A549 (cell line): Measurements from ENCODE around the gene NALCN. TPM values are rescaled to one million over a fixed set of nuclear protein-coding genes. Genes with fewer than 3 reads are reported as not detected.

Experiments
- ATAC-seq, 2 experiments: fragments of 200-7000 bp in 1 of 2; fragments of >200 bp in 1 of 2; cut with Nextera tagmentation in 1 of 2; cut with Tn5 transposase in 1 of 2; 3 replicates each; pipeline versions ENCODE4 v1.8.0 to v1.9.1; 2018 to 2020; ENCODE audit warnings: mild to moderate bottlenecking in 1 of 2, moderate library complexity in 1 of 2
- CTCF ChIA-PET: fragments of 300-600 bp; sonication (Branson Sonifier 250); formaldehyde crosslinking; extraction: SDS; loops from one replicate; lab custom pipeline; 2021; ENCODE audit warnings: antibody characterized with exemption, inconsistent platforms; lab: Yijun Ruan, JAX
- POLR2A ChIA-PET: fragments of 350-600 bp; formaldehyde crosslinking; extraction: SDS; loops from one replicate; lab custom pipeline; 2021; ENCODE audit warnings: antibody characterized with exemption, inconsistent platforms; lab: Yijun Ruan, JAX
- DNase-seq, 2 experiments: peaks; one replicate each; pipeline versions ENCODE4 v3.0.0 to v3.0.0-alpha.2; 2011 to 2016; ENCODE audit warnings: low read depth in 1 of 2, low spot score in 1 of 2
- FAIRE-seq: peaks from 2 replicates; lab custom pipeline; 2011; peaks lifted over from hg19 to GRCh38; lab: Jason Lieb, UNC
- H3K27ac ChIP-seq, 2 experiments: fragments of >200 bp; sonication (Bioruptor Twin); formaldehyde crosslinking; 3 replicates each; pipeline ENCODE4 v1.5.1; 2016 to 2017
- H3K4me1 ChIP-seq: fragments of >200 bp; sonication (Bioruptor Twin); formaldehyde crosslinking; 3 replicates; pipeline ENCODE4 v1.6.1; 2016
- H3K4me2 ChIP-seq: fragments of >200 bp; sonication (Bioruptor Twin); formaldehyde crosslinking; 3 replicates; pipeline ENCODE4 v1.6.1; 2016
- H3K4me3 ChIP-seq: fragments of >200 bp; sonication (Bioruptor Twin); formaldehyde crosslinking; 3 replicates; pipeline ENCODE4 v1.5.1; 2016
- H3K9me3 ChIP-seq: fragments of >200 bp; sonication (Bioruptor Twin); formaldehyde crosslinking; 3 replicates; pipeline ENCODE4 v1.6.1; 2016
- CTCF ChIP-seq: fragments of >200 bp; sonication (Bioruptor Twin); formaldehyde crosslinking; IDR thresholded peaks from 3 replicates; pipeline ENCODE4 v1.5.1; 2016
- E2F6 ChIP-seq: IDR thresholded peaks from 2 replicates; pipeline ENCODE4 v1.6.1; 2012; ENCODE audit warnings: low read depth, borderline replicate concordance
- EHMT2 ChIP-seq: fragments of 200-600 bp; sonication (generic); IDR thresholded peaks from 2 replicates; pipeline ENCODE4 v1.6.1; 2016; ENCODE audit warnings: antibody characterized with exemption, low read depth, mild to moderate bottlenecking, moderate library complexity
- FOSL2 ChIP-seq, 2 experiments: fragments of 450-650 bp in 1 of 2; fragments of >200 bp in 1 of 2; sonication (Bioruptor Twin) in 1 of 2; formaldehyde crosslinking; IDR thresholded peaks; 2 replicates each; pipeline versions ENCODE4 v1.5.0 to v1.6.1; 2016 to 2020; ENCODE audit warnings: mild to moderate bottlenecking in 1 of 2, moderate library complexity in 1 of 2
- FOXS1 ChIP-seq: fragments of 250-450 bp; sonication (Bioruptor Pico); IDR thresholded peaks from 2 replicates; pipeline ENCODE4 v1.5.0; 2020; ENCODE audit warnings: mild to moderate bottlenecking, moderate library complexity
- HMGXB4 ChIP-seq: fragments of 250-450 bp; sonication (Bioruptor Pico); IDR thresholded peaks from 2 replicates; pipeline ENCODE4 v1.5.0; 2021; ENCODE audit warnings: mild to moderate bottlenecking, moderate library complexity, borderline replicate concordance
- HOXA7 ChIP-seq: fragments of 250-450 bp; sonication (Bioruptor Pico); IDR thresholded peaks from 2 replicates; pipeline ENCODE4 v1.5.0; 2020; ENCODE audit warnings: mild to moderate bottlenecking, moderate library complexity
- KDM1A ChIP-seq: fragments of 200-600 bp; sonication (generic); IDR thresholded peaks from 2 replicates; pipeline ENCODE4 v1.6.1; 2016; ENCODE audit warnings: low read depth, mild to moderate bottlenecking
- KDM5A ChIP-seq: fragments of 200-600 bp; sonication (generic); IDR thresholded peaks from 2 replicates; pipeline ENCODE4 v1.6.1; 2016; ENCODE audit warnings: antibody characterized with exemption, mild to moderate bottlenecking
- MAZ ChIP-seq: fragments of 150-350 bp; IDR thresholded peaks from 2 replicates; pipeline ENCODE4 v1.6.1; 2014; ENCODE audit warnings: antibody characterized with exemption, low read depth, low read length, borderline replicate concordance
- NR3C1 ChIP-seq: fragments of >200 bp; sonication (Bioruptor Twin); formaldehyde crosslinking; IDR thresholded peaks from 3 replicates; pipeline ENCODE4 v1.6.1; 2017
- POLR2A ChIP-seq: IDR thresholded peaks from 2 replicates; pipeline ENCODE4 v1.6.1; 2012; ENCODE audit warnings: mild to moderate bottlenecking, low read length
- REST ChIP-seq: fragments of 200-600 bp; sonication (generic); IDR thresholded peaks from 2 replicates; pipeline ENCODE4 v1.6.1; 2016; ENCODE audit warnings: antibody characterized with exemption, mild to moderate bottlenecking, moderate library complexity
- SREBF2 ChIP-seq: fragments of 450-650 bp; IDR thresholded peaks from 2 replicates; pipeline ENCODE4 v1.6.1; 2014; ENCODE audit warnings: mild to moderate bottlenecking, moderate library complexity
- TFCP2L1 ChIP-seq: fragments of 250-450 bp; sonication (Bioruptor Pico); IDR thresholded peaks from 2 replicates; pipeline ENCODE4 v1.5.0; 2021; ENCODE audit warnings: mild to moderate bottlenecking
- ZNF302 ChIP-seq: fragments of 250-450 bp; sonication (Bioruptor Pico); IDR thresholded peaks from 2 replicates; pipeline ENCODE4 v1.9.0; 2021; ENCODE audit warnings: inconsistent platforms, mild to moderate bottlenecking, moderate library complexity
- ZSCAN20 ChIP-seq: fragments of 250-450 bp; sonication (Bioruptor Pico); IDR thresholded peaks from 2 replicates; pipeline ENCODE4 v1.8.0; 2022; ENCODE audit warnings: mild to moderate bottlenecking, moderate library complexity
- WGBS: methylation state at CpG from one replicate; pipeline ENCODE4 v1.1.6; 2017; ENCODE audit errors: missing lambda C conversion rate; 5-methylcytosine and 5-hydroxymethylcytosine counted together
- polyA plus RNA-seq, 4 experiments: library from polyadenylated mRNA; depleted of rRNA in 3 of 4; stranded (reverse); fragments of >200 nt; fragmentation: RNase III in 1 of 4; extraction: RNeasy Plus Mini Kit Qiagen cat#74134 plus additional on column Dnase treatment in 1 of 4; gene quantifications; 2 replicates in 3 of 4; 3 replicates in 1 of 4; pipeline ENCODE4 v1.2.3, GENCODE V29; 2011 to 2017

The NALCN gene
- polyA plus RNA-seq, 2 of the 4 experiments (the other 2 are of a cell fraction), result 1.8 to 4.9 TPM

GRCh38 chr13:101360525-101360924 is 55.8 kb downstream of the NALCN start:
- H3K9me3 ChIP-seq, result no peaks in the 10 kb centered on the region
- DNase-seq (no peak), ATAC-seq (no peak), FAIRE-seq (no peak)
- H3K4me3 ChIP-seq, result no peak overlapping the region
- ChIA-PET POLR2A (no interaction called here), CTCF (no interaction called here)
- TF ChIP-seq POLR2A, result no peak
- TF ChIP-seq TFCP2L1 (CRISPR knock-in tag), result no peak
- WGBS, result 77% methylated on average over 3 of the region's 3 CpGs
- H3K4me1 ChIP-seq, result no peaks in the 10 kb centered on the region
- no peak overlapping the region for H3K4me2 ChIP-seq
- H3K27ac ChIP-seq, result no peak overlapping the region

GRCh38 chr13:101354895-101355294 is 61.4 kb downstream of the NALCN start:
- no peak overlapping the region for H3K4me3 ChIP-seq
- H3K27ac ChIP-seq, result no peak overlapping the region
- TF ChIP-seq SREBF2 (no peak), CTCF (no peak), NR3C1 (no peak), E2F6 (no peak), TFCP2L1 (CRISPR knock-in tag) (no peak), KDM5A (no peak), REST (no peak), HMGXB4 (CRISPR knock-in tag) (no peak), FOXS1 (CRISPR knock-in tag) (no peak), KDM1A (no peak), MAZ (no peak), FOSL2 (IDR thresholded peaks at IDR 0.05) (no peak), FOSL2 (CRISPR knock-in tag; IDR thresholded peaks at IDR 0.05) (no peak), ZSCAN20 (CRISPR knock-in tag) (no peak), HOXA7 (no peak), EHMT2 (no peak), ZNF302 (CRISPR knock-in tag) (no peak)
- TF ChIP-seq, all 56 proteins: peak for 0
- CTCF ChIA-PET, result interaction anchor here (1.2 kb wide), 1 partner anchor 8 kb away, joined by 4 read pairs; no protein-coding TSS in a partner anchor
- H3K9me3 ChIP-seq, result no peaks in the 10 kb centered on the region
- DNase-seq (no peak), FAIRE-seq (no peak), ATAC-seq (no peak)
- POLR2A ChIA-PET, result no interaction called here
- H3K4me2 ChIP-seq, result no peak overlapping the region
- WGBS, result 94% methylated on average over 5 of the region's 5 CpGs
- H3K4me1 ChIP-seq, result no peaks in the 10 kb centered on the region
